ENCODE measurements around the gene NTSR1.

DNA sequence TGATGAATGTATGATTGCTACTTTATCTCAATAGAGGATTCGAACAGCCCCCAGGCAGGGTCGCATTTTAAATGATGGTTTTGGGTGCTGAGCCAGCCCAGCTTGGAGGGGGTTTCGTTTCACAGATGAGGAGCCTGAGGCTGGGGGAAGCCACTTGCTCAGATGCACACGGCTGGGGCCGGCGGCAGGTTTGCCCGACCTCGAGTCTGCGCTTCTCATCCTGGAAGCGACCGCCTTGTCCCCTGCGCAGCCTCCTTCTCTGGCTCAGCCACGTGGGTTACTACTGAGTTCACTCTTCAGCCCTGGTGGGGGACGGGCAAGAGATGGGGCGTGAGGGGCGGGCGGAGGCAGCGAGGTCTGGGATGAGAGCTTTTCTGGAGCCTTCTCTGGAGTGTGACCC lies 25.3 kb downstream of the NTSR1 start:
- TF ChIP-seq POLR2A (IDR thresholded peaks at IDR 0.05) (no peak), EP300 (IDR thresholded peaks at IDR 0.05) (no peak)
- TF ChIP-seq, protein P1, sequence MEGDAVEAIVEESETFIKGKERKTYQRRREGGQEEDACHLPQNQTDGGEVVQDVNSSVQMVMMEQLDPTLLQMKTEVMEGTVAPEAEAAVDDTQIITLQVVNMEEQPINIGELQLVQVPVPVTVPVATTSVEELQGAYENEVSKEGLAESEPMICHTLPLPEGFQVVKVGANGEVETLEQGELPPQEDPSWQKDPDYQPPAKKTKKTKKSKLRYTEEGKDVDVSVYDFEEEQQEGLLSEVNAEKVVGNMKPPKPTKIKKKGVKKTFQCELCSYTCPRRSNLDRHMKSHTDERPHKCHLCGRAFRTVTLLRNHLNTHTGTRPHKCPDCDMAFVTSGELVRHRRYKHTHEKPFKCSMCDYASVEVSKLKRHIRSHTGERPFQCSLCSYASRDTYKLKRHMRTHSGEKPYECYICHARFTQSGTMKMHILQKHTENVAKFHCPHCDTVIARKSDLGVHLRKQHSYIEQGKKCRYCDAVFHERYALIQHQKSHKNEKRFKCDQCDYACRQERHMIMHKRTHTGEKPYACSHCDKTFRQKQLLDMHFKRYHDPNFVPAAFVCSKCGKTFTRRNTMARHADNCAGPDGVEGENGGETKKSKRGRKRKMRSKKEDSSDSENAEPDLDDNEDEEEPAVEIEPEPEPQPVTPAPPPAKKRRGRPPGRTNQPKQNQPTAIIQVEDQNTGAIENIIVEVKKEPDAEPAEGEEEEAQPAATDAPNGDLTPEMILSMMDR (IDR thresholded peaks at IDR 0.05) = no peak

All from ovary (tissue), 3 donors.